CD14-positive monocyte (primary cell): ENCODE results near the gene EIF4B. TPM values are rescaled to one million over a fixed set of nuclear protein-coding genes. Genes with fewer than 3 reads are reported as not detected.

Source experiments
- DNase-seq, 3 donors: peaks; one replicate each; pipeline ENCODE4 v3.0.0-alpha.2; 2011 to 2022
- H2AFZ ChIP-seq: 2 replicates; pipeline ENCODE4 v1.6.0; 2012; ENCODE audit warnings: mild to moderate bottlenecking, low read depth, low read length, inconsistent platforms; ENCODE audit not compliant: insufficient read depth, poor library complexity, severe bottlenecking
- H3K27ac ChIP-seq, 2 donors: 1 replicate in 1 of 2; 2 replicates in 1 of 2; pipeline ENCODE4 v1.5.1; 2012 to 2013; ENCODE audit warnings: low read length in 2 of 2, control low read depth in 1 of 2, inconsistent platforms in 1 of 2, low read depth in 1 of 2, mild to moderate bottlenecking in 1 of 2
- H3K27me3 ChIP-seq, 2 donors: one replicate each; pipeline versions ENCODE4 v1.6.0 to v1.6.1; 2011 to 2013; ENCODE audit warnings: low read length in 2 of 2; ENCODE audit not compliant: control insufficient read depth in 2 of 2, insufficient read depth in 2 of 2
- H3K36me3 ChIP-seq, 2 donors: replicated peaks in 1 of 2; 1 replicate in 1 of 2; 2 replicates in 1 of 2; pipeline versions ENCODE4 v1.5.1 to v1.6.1; 2012 to 2013; ENCODE audit warnings: low read length in 2 of 2, control low read depth in 1 of 2, inconsistent platforms in 1 of 2, mild to moderate bottlenecking in 1 of 2; ENCODE audit not compliant: insufficient read depth in 2 of 2, control insufficient read depth in 1 of 2
- H3K4me1 ChIP-seq, 2 donors: 1 replicate in 1 of 2; 2 replicates in 1 of 2; pipeline versions ENCODE4 v1.5.1 to v1.6.1; 2012 to 2013; ENCODE audit warnings: low read length in 2 of 2, control low read depth in 1 of 2, inconsistent platforms in 1 of 2, mild to moderate bottlenecking in 1 of 2, moderate library complexity in 1 of 2; ENCODE audit not compliant: insufficient read depth in 2 of 2, control insufficient read depth in 1 of 2
- H3K4me2 ChIP-seq: replicated peaks from 2 replicates; pipeline ENCODE3; 2012; ENCODE audit warnings: low read length, moderate library complexity, mild to moderate bottlenecking; ENCODE audit not compliant: poor library complexity, severe bottlenecking; ENCODE audit errors: extremely low read depth
- H3K4me3 ChIP-seq, 3 experiments: fragments of 200-600 bp in 1 of 3; sonication (generic) in 1 of 3; replicated peaks in 1 of 3; 1 replicate in 2 of 3; 2 replicates in 1 of 3; pipeline ENCODE4 v1.5.1; 2011 to 2013; ENCODE audit warnings: low read length in 3 of 3, mild to moderate bottlenecking in 3 of 3, control low read depth in 2 of 3, low read depth in 2 of 3, inconsistent platforms in 1 of 3, moderate library complexity in 1 of 3
- H3K79me2 ChIP-seq: 2 replicates; pipeline ENCODE4 v1.6.0; 2012; ENCODE audit warnings: mild to moderate bottlenecking, control low read depth, inconsistent platforms, low read length, moderate library complexity; ENCODE audit not compliant: insufficient read depth
- H3K9ac ChIP-seq: 2 replicates; pipeline ENCODE4 v1.6.0; 2017; ENCODE audit warnings: low read length, mild to moderate bottlenecking; ENCODE audit not compliant: insufficient read depth, poor library complexity, severe bottlenecking
- H3K9me3 ChIP-seq, 2 donors: replicated peaks in 1 of 2; 1 replicate in 1 of 2; 2 replicates in 1 of 2; pipeline versions ENCODE4 v1.5.1 to v1.6.1; 2012 to 2013; ENCODE audit warnings: low read length in 2 of 2, control low read depth in 1 of 2; ENCODE audit not compliant: control insufficient read depth in 1 of 2, insufficient read depth in 1 of 2
- H4K20me1 ChIP-seq: 2 replicates; pipeline ENCODE4 v1.6.0; 2012; ENCODE audit warnings: mild to moderate bottlenecking, low read length, control low read depth, moderate library complexity; ENCODE audit not compliant: insufficient read depth
- H3K27ac Mint-ChIP-seq, 7 donors: one replicate each; pipeline ENCODE4 v1.8.0; 2020; ENCODE audit warnings: mild to moderate bottlenecking in 7 of 7, mixed read lengths in 7 of 7, moderate library complexity in 6 of 7, inconsistent platforms in 2 of 7
- H3K27me3 Mint-ChIP-seq, 3 donors: one replicate each; pipeline ENCODE4 v1.8.0; 2021 to 2022; ENCODE audit warnings: low read depth in 3 of 3, mild to moderate bottlenecking in 3 of 3, mixed read lengths in 3 of 3, moderate library complexity in 3 of 3, inconsistent platforms in 1 of 3
- H3K36me3 Mint-ChIP-seq, 2 donors: one replicate each; pipeline ENCODE4 v1.8.0; 2020; ENCODE audit warnings: mixed read lengths in 2 of 2, inconsistent platforms in 1 of 2, mild to moderate bottlenecking in 1 of 2
- H3K4me1 Mint-ChIP-seq: one replicate; pipeline ENCODE4 v1.8.0; 2020; ENCODE audit warnings: mild to moderate bottlenecking, mixed read lengths
- H3K4me3 Mint-ChIP-seq, 2 donors: one replicate each; pipeline ENCODE4 v1.8.0; 2020; ENCODE audit warnings: mild to moderate bottlenecking in 2 of 2, mixed read lengths in 2 of 2, moderate library complexity in 1 of 2
- H3K9me3 Mint-ChIP-seq, 7 donors: one replicate each; pipeline ENCODE4 v1.8.0; 2020 to 2022; ENCODE audit warnings: mixed read lengths in 7 of 7, mild to moderate bottlenecking in 6 of 7, moderate library complexity in 6 of 7, inconsistent platforms in 2 of 7
- CTCF ChIP-seq: fragments of 200-600 bp; IDR thresholded peaks from one replicate; pipeline ENCODE4 v1.8.0; 2022; ENCODE audit warnings: antibody characterized with exemption, mild to moderate bottlenecking
- WGBS: methylation state at CpG from one replicate; pipeline ENCODE4 v1.1.5; 2013; ENCODE audit warnings: missing lambda C conversion rate; ENCODE audit not compliant: insufficient coverage; 5-methylcytosine and 5-hydroxymethylcytosine counted together
- intact Hi-C, 2 donors: fragments of 100-400 bp; cut with micrococcal nuclease; formaldehyde crosslinking; loops; one replicate each; pipeline versions ENCODE4 v1.15.0 to v1.15.1; 2023
- polyA plus RNA-seq, 3 donors: library from polyadenylated mRNA; depleted of rRNA in 1 of 3; unstranded in 2 of 3; stranded (reverse) in 1 of 3; fragments of 300-500 nt in 2 of 3; fragments of >200 nt in 1 of 3; fragmentation: Illumina TruSeq in 2 of 3; gene quantifications; 1 replicate in 2 of 3; 2 replicates in 1 of 3; pipeline ENCODE4 v1.2.3, GENCODE V29; 2012 to 2021

Gene EIF4B
- polyA plus RNA-seq, 3 donors = 41.2 to 185 (median 58.6) TPM

- no peak for DNase-seq
- Histone ChIP-seq H3K4me2 (no peak overlapping the region), H3K9me3 (no peaks in the 10 kb centered on the region), H4K20me1 (no peaks in the 10 kb centered on the region), H3K79me2 (no peaks in the 10 kb centered on the region), H3K27ac (no peak overlapping the region), H3K4me3 (no peak overlapping the region), H3K27me3 (no peaks in the 10 kb centered on the region), H3K36me3 (no peaks in the 10 kb centered on the region), H3K4me1 (peaks cover 7 to 14% of the 10 kb centered on the region in 2 donors), H2AFZ (no peak overlapping the region), H3K9ac (no peak overlapping the region)
- Mint-ChIP-seq H3K27me3 (peaks cover 0 to 15% (median 13%) of the 10 kb centered on the region in 3 donors), H3K9me3 (no peaks in the 10 kb centered on the region), H3K27ac (no peak overlapping the region), H3K4me1 (peaks cover 12% of the 10 kb centered on the region), H3K36me3 (no peaks in the 10 kb centered on the region), H3K4me3 (no peak overlapping the region)
- TF ChIP-seq CTCF = no peak
- WGBS = 89% methylated on average over 8 of the region's 15 CpGs
- intact Hi-C loops = no loop called here
Measured at GRCh38 chr12:53055471-53056266, 49.4 kb downstream of the EIF4B start.

GRCh38 chr12:53056296-53056695, 50.0 kb downstream of the EIF4B start:
- Histone ChIP-seq H4K20me1 (no peaks in the 10 kb centered on the region), H3K27ac (no peak overlapping the region), H3K36me3 (no peaks in the 10 kb centered on the region), H2AFZ (no peak overlapping the region), H3K9ac (no peak overlapping the region), H3K79me2 (no peaks in the 10 kb centered on the region), H3K4me1 (peaks cover 7 to 14% of the 10 kb centered on the region in 2 donors), H3K4me2 (no peak overlapping the region), H3K9me3 (no peaks in the 10 kb centered on the region), H3K27me3 (no peaks in the 10 kb centered on the region), H3K4me3 (no peak overlapping the region)
- DNase-seq = no peak
- 88% methylated on average over 3 of the region's 5 CpGs for WGBS
- H3K4me3 Mint-ChIP-seq = no peak overlapping the region
- H3K9me3 Mint-ChIP-seq = no peaks in the 10 kb centered on the region
- no peak overlapping the region for H3K27ac Mint-ChIP-seq
- H3K36me3 Mint-ChIP-seq = no peaks in the 10 kb centered on the region
- intact Hi-C loops = no loop called here
- peaks cover 10% of the 10 kb centered on the region for H3K4me1 Mint-ChIP-seq
- TF ChIP-seq CTCF = no peak
- peaks cover 0 to 18% (median 15%) of the 10 kb centered on the region in 3 donors for H3K27me3 Mint-ChIP-seq
